ENCODE measurements around the gene NTN1.
"Not testable (repeated sequence)": the region's sequence is repeated elsewhere in the genome, so short reads cannot be mapped to it uniquely, and the experiment has no call there.

DNA sequence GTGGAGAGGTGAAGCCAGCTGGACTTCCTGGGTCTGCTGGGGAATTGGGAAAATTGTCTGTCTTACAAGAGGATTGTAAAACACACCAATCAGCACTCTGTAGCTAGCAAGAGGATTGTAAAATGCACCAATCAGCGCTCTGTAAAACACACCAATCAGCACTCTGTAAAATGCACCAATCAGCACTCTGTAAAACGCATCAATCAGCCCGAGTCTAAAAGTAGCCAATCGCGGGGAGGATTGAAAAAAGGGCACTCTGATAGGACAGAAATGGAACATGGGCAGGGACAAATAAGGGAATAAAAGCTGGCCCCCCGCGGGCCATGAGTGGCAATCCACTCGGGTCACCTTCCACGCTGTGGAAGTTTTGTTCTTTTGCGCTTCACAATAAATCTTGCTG lies 130.4 kb downstream of the NTN1 start:
- TF ChIP-seq, protein P1, sequence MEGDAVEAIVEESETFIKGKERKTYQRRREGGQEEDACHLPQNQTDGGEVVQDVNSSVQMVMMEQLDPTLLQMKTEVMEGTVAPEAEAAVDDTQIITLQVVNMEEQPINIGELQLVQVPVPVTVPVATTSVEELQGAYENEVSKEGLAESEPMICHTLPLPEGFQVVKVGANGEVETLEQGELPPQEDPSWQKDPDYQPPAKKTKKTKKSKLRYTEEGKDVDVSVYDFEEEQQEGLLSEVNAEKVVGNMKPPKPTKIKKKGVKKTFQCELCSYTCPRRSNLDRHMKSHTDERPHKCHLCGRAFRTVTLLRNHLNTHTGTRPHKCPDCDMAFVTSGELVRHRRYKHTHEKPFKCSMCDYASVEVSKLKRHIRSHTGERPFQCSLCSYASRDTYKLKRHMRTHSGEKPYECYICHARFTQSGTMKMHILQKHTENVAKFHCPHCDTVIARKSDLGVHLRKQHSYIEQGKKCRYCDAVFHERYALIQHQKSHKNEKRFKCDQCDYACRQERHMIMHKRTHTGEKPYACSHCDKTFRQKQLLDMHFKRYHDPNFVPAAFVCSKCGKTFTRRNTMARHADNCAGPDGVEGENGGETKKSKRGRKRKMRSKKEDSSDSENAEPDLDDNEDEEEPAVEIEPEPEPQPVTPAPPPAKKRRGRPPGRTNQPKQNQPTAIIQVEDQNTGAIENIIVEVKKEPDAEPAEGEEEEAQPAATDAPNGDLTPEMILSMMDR (conservative IDR thresholded peaks at IDR 0.05): not testable (repeated sequence)
- TF ChIP-seq ZFX (IDR thresholded peaks at IDR 0.05): not testable (repeated sequence)

Measured in C4-2B (cell line).